Large intestine (tissue), 3 donors: Measurements from ENCODE around the gene APP. TPM values are rescaled to one million over a fixed set of nuclear protein-coding genes. Genes with fewer than 3 reads are reported as not detected.

Experiments
- DNase-seq, 2 donors: peaks; one replicate each; pipeline versions ENCODE4 v3.0.0 to v3.0.0-alpha.2; 2013
- H3K27ac ChIP-seq: one replicate; pipeline ENCODE4 v1.5.1; 2013; ENCODE audit warnings: low read length
- H3K27me3 ChIP-seq: 2 replicates; pipeline ENCODE4 v1.6.1; 2013; ENCODE audit warnings: low read length; ENCODE audit not compliant: control insufficient read depth, insufficient read depth
- H3K36me3 ChIP-seq: 2 replicates; pipeline ENCODE4 v1.6.1; 2013; ENCODE audit warnings: low read length; ENCODE audit not compliant: control insufficient read depth, insufficient read depth
- H3K4me1 ChIP-seq: one replicate; pipeline ENCODE4 v1.6.1; 2013; ENCODE audit warnings: low read length; ENCODE audit not compliant: control insufficient read depth, insufficient read depth
- H3K4me3 ChIP-seq: one replicate; pipeline ENCODE4 v1.5.1; 2013; ENCODE audit warnings: low read length
- H3K9me3 ChIP-seq: one replicate; pipeline ENCODE4 v1.6.1; 2013; ENCODE audit warnings: mild to moderate bottlenecking, low read depth, low read length, moderate library complexity; ENCODE audit not compliant: control insufficient read depth
- WGBS: methylation state at CpG from one replicate; pipeline ENCODE4 v1.1.5; 2013; ENCODE audit warnings: low lambda C conversion rate; ENCODE audit not compliant: insufficient coverage; 5-methylcytosine and 5-hydroxymethylcytosine counted together
- polyA plus RNA-seq: library from polyadenylated mRNA; unstranded; fragments of 120-200 nt; gene quantifications from one replicate; pipeline ENCODE4 v1.2.1, GENCODE V29; 2013

APP gene
- polyA plus RNA-seq, 1 donor = 265 TPM

DNA sequence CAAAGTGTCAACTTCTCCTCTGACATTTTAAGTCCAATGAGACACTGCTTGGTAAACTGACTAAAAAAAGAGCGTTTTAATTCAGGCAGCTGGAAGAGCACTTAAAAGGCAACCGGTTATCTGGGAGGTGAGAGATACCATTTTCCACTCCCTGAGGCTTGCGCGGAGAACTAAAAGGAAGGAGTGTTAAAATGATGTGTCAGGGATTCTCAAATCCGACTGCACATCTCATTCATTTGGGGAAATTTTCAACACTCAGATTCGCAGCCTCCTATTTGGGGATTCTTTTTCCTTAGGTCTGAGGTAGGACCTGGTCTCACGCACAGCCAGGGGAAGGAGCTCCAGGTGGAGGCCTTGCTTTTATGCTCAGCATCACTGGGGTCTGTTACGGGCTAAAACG, 281.9 kb downstream of the APP start:
- no peak overlapping the region for H3K4me3 ChIP-seq
- DNase-seq = no peak
- H3K36me3 ChIP-seq = peaks cover 35% of the 10 kb centered on the region
- no peaks in the 10 kb centered on the region for H3K9me3 ChIP-seq
- no peaks in the 10 kb centered on the region for H3K4me1 ChIP-seq
- H3K27ac ChIP-seq = no peak overlapping the region
- H3K27me3 ChIP-seq = no peaks in the 10 kb centered on the region
- 100% methylated on average over 1 of the region's 9 CpGs for WGBS

DNA sequence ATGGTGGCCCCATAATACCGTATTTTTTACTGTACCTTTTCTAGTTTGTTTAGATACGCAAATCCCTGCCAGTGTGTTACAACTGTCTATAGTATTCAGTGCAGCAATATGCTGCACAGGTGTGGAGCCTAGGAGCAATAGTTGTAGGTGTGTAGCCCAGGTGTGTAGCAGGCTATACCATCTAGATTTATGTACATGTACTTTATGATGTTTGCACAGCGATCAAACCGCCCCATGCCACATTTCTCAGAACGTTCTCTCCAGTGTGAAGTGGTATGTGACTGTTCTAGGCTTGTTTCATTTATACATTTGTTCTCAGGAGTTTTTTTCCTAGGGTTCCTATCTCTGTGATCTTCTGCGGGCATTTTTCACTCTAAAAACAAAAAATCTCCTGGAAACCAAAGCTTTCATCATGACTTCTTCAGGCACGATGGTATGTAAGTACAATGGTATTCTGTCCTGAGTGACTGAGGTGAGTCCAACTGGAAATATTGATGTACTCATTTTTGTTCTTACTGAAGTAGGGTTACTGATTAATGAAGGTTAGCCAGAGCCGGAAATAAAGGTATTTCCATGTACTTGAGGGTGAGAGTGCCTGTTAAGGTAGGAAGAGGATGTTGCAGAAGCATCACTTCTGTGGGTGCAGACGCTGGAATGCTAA, 282.8 kb downstream of the APP start:
- peaks cover 31% of the 10 kb centered on the region for H3K36me3 ChIP-seq
- no peaks in the 10 kb centered on the region for H3K4me1 ChIP-seq
- WGBS = 50% methylated on average over 3 of the region's 9 CpGs
- no peaks in the 10 kb centered on the region for H3K9me3 ChIP-seq
- H3K27ac ChIP-seq = no peak overlapping the region
- peak in 1 of 2 donors; percentile 49 for DNase-seq
- H3K4me3 ChIP-seq = no peak overlapping the region
- no peaks in the 10 kb centered on the region for H3K27me3 ChIP-seq

DNA sequence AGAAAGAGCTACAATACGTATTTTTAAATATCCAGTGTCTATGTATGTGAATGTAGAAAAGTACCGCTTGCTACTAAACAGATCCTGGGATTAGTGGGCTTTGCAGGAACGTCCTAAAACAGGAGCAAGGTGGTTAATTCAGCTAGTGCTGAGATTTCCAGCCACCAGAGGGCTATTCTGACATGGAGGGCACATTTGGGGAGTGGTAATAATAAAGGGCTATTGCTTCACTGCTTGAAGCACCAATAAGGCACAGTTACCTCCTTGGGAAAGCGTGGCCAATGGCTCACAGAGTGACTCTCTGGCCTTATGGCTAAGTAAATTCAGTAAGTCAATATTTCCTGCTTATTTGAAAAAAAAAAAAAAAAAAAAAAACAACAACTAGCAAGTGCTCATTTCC, 283.4 kb downstream of the APP start:
- Histone ChIP-seq H3K27me3 (no peaks in the 10 kb centered on the region), H3K36me3 (peaks cover 31% of the 10 kb centered on the region), H3K27ac (no peak overlapping the region), H3K4me1 (no peaks in the 10 kb centered on the region), H3K9me3 (no peaks in the 10 kb centered on the region), H3K4me3 (no peak overlapping the region)
- no CpG with 5 or more reads among the region's 4 CpGs for WGBS
- no peak for DNase-seq

DNA sequence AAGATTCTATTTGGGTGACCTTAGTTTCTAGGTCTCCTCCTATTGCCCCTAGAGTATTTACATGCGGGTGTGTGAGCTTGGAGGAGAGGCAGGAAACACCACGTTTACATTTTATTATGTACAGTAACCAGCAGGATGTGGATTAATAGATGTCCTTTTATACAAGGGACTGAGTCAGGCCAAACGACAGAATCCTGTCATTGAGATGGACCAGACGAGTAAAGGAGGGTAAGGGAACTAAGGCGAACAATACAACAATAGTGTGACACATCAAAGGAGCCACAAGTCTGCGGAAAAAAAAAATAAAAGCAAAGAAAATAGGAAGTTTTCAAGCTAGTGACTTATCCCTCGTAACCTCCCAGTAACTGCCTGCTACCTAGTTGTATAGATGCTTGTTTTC, 284.7 kb downstream of the APP start:
- Histone ChIP-seq H3K4me1 (no peaks in the 10 kb centered on the region), H3K36me3 (peaks cover 35% of the 10 kb centered on the region), H3K4me3 (no peak overlapping the region), H3K27me3 (no peaks in the 10 kb centered on the region), H3K9me3 (peaks cover 3% of the 10 kb centered on the region), H3K27ac (no peak overlapping the region)
- DNase-seq = no peak
- 89% methylated on average over 4 of the region's 7 CpGs for WGBS

DNA sequence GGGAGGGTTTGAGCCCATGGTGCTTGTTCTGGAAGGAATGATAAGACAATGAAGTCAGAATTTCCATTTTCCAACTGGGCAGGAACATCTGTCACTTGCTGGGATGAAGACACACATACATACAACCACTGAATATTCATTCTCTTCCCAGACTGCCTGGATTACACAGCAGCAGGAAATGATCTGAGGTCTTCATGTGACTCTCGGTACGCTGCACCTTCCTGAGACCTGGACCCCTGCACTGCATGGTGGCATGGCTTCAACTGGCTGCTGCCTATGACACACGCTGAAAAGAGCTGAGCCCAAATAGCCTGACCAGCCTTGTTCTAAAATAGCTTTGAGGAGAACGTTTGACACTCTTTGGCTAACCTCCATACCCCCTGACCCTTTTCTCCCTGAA, 285.2 kb downstream of the APP start:
- H3K9me3 ChIP-seq = peaks cover 3% of the 10 kb centered on the region
- no peak for DNase-seq
- no peak overlapping the region for H3K27ac ChIP-seq
- no peaks in the 10 kb centered on the region for H3K27me3 ChIP-seq
- WGBS = no CpG with 5 or more reads among the region's 4 CpGs
- peaks cover 35% of the 10 kb centered on the region for H3K36me3 ChIP-seq
- no peaks in the 10 kb centered on the region for H3K4me1 ChIP-seq
- H3K4me3 ChIP-seq = no peak overlapping the region

DNA sequence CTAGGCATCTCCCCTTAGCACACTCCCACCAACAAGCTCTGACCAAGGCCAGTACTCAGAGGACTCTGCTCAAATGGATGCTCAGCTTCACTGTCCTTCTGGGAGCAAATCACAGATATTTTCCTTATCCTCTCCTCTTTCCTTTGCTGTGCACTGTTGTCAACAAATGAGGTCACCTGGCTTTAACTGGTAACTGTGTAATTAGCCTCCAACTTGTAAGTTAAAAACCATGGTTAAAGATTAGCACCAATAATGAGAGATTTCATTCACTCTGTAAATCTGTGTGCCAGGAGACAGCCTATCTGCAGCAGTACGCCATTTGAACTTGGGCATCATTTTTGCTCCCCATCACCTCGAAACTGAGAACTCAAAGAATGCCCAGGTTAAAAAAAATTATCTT, 286.3 kb downstream of the APP start:
- H3K27me3 ChIP-seq = no peaks in the 10 kb centered on the region
- DNase-seq = peak in 1 of 2 donors; percentile 26
- H3K4me1 ChIP-seq = no peaks in the 10 kb centered on the region
- no peak overlapping the region for H3K4me3 ChIP-seq
- WGBS = no CpG with 5 or more reads among the region's 2 CpGs
- no peak overlapping the region for H3K27ac ChIP-seq
- peaks cover 34% of the 10 kb centered on the region for H3K36me3 ChIP-seq
- H3K9me3 ChIP-seq = peaks cover 3% of the 10 kb centered on the region

DNA sequence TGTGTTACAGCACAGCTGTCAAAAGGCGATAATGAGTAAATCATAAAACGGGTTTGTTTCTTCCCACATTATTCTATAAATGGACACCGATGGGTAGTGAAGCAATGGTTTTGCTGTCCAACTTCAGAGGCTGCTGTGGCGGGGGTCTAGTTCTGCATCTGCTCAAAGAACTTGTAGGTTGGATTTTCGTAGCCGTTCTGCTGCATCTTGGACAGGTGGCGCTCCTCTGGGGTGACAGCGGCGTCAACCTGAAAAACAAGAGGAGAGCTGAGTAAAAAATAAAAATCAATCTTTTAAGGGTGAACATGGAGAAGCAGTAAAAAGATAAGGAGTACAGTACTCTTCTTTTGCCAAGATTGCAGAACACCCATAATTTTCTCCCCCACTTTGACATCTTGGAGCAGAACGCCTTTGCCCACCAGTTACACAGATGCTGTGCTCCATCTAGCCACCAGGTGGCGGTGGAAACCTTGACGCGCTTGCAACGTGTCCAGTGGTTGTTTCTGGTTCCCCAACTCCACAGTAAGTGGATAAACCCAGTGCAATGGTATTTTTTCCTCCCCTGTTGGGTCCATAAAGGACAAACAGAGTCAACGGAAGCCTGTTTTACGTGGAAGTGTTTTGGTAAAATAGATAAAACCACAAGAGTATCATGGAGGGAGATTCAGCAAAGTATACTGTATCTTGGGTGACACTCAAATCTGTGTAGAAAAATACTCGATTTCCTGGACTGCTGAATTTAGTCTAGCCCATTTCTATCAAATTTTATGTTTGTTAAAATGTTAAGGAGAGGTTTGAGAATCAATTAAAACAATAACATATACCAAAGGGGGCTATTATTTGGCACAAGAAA, 288.8 kb downstream of the APP start:
- H3K4me1 ChIP-seq = no peaks in the 10 kb centered on the region
- no peaks in the 10 kb centered on the region for H3K27me3 ChIP-seq
- peaks cover 21% of the 10 kb centered on the region for H3K36me3 ChIP-seq
- WGBS = 100% methylated on average over 3 of the region's 17 CpGs
- no peak overlapping the region for H3K4me3 ChIP-seq
- DNase-seq = peak; percentile 36 to 53
- H3K9me3 ChIP-seq = peaks cover 3% of the 10 kb centered on the region
- H3K27ac ChIP-seq = no peak overlapping the region

DNA sequence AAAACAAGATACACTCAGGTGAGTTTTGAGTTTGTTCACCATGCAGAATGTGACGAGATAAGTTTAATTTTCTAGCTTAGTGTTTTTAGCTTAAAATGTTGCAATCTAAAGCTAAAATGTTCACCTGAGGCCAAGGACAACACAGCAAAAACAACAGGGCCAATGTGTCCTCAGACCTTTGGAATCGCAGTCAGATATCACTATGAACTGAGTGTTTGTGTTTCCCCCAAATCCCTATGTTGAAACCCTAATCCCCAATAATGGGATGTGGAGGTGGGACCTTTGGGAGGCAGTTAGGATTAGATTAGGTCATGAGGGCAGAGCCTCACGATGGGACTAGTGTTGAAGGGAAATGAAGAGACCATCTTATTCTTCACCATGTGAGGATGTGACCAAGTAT, 291.4 kb downstream of the APP start:
- Histone ChIP-seq H3K27me3 (no peaks in the 10 kb centered on the region), H3K4me3 (no peak overlapping the region), H3K36me3 (peaks cover 17% of the 10 kb centered on the region), H3K9me3 (peaks cover 3% of the 10 kb centered on the region), H3K4me1 (no peaks in the 10 kb centered on the region), H3K27ac (no peak overlapping the region)
- no peak for DNase-seq
- WGBS = no CpG with 5 or more reads among the region's 3 CpGs

DNA sequence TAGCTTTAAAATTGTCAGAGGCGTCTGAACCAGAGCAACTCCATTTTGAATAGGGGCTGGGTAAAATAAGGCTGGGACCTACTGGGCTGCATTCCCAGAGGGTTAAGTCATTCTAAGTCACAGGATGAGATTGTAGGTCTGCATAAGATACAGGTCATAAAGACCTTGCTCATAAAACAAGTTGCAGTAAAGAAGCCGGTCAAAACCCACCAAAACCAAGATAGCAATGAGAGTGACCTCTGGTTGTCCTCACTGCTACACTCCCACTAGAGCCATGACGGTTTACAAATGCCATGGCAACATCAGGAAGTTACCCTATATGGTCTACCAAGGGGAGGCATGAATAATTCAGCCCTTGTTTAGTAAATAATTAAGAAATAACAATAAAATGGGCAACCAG, 292.2 kb downstream of the APP start:
- Histone ChIP-seq H3K27ac (no peak overlapping the region), H3K9me3 (peaks cover 3% of the 10 kb centered on the region), H3K27me3 (no peaks in the 10 kb centered on the region), H3K4me3 (no peak overlapping the region), H3K4me1 (no peaks in the 10 kb centered on the region), H3K36me3 (peaks cover 14% of the 10 kb centered on the region)
- 20% methylated on average over 1 of the region's 3 CpGs for WGBS
- peak; percentile 34 to 54 for DNase-seq

DNA sequence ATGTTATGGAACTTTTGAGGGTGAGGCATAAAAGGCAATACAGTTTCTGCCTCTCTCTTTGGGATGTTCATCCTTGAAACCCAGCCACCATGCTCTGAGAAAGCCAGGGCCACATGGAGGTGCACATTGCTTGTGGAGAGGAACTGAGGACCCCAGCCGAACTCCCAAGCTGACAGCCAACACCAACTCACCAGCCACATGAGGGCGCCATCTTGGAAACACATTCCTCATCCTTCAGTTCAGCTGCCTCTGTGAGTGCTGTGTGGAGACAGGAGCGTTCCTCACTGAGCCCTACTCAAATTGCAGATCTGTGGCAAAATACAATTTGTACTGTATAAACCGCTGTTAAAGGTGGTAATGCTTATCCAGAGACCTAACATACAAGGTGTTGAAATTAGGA, 298.3 kb downstream of the APP start:
- Histone ChIP-seq H3K4me3 (no peak overlapping the region), H3K4me1 (no peaks in the 10 kb centered on the region), H3K27ac (no peak overlapping the region), H3K27me3 (no peaks in the 10 kb centered on the region), H3K9me3 (no peaks in the 10 kb centered on the region), H3K36me3 (no peaks in the 10 kb centered on the region)
- WGBS = no CpG with 5 or more reads among the region's 4 CpGs
- DNase-seq = no peak
